Fibroblast of mammary gland (primary cell): ENCODE data around the gene LRRC27.

Experiments
- DNase-seq: peaks from one replicate; pipeline ENCODE4 v3.0.0-alpha.2; 2010; ENCODE audit warnings: low read depth
- H3K4me3 ChIP-seq: 2 replicates; pipeline ENCODE4 v1.5.1; 2011; ENCODE audit warnings: low read depth, mild to moderate bottlenecking, low read length, moderate library complexity; ENCODE audit not compliant: control insufficient read depth
- CTCF ChIP-seq: conservative IDR thresholded peaks from 2 replicates; pipeline ENCODE4 v1.5.1; 2011; ENCODE audit warnings: low read depth, low read length, inconsistent platforms; ENCODE audit not compliant: control insufficient read depth, insufficient read depth

Gene LRRC27

DNA sequence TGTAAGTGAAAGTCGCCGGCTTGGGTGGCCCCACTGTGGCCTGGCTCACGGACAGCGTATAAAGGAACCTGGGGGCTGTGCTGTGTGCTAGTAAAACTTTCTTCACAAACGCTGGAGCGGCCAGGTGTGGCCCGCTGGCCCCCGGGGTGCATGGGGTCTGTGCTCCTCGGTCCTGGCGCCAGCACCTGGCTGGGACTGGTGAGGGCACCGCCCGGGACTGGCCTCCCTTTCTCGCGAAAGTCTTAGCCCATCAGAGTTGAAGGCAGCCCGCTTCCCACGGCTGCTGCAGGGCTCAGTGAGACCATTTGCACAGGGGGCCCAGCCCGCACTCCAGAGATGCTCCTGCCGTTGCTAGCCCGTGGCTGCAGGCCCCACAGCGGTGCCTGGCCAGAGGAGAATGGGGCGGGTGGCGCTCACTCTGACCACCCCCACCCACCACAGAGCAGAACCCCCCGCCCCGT is 70.8 kb downstream of the LRRC27 start:
- H3K4me3 ChIP-seq: no peak overlapping the region
- no peak for TF ChIP-seq CTCF
- no peak for DNase-seq

DNA sequence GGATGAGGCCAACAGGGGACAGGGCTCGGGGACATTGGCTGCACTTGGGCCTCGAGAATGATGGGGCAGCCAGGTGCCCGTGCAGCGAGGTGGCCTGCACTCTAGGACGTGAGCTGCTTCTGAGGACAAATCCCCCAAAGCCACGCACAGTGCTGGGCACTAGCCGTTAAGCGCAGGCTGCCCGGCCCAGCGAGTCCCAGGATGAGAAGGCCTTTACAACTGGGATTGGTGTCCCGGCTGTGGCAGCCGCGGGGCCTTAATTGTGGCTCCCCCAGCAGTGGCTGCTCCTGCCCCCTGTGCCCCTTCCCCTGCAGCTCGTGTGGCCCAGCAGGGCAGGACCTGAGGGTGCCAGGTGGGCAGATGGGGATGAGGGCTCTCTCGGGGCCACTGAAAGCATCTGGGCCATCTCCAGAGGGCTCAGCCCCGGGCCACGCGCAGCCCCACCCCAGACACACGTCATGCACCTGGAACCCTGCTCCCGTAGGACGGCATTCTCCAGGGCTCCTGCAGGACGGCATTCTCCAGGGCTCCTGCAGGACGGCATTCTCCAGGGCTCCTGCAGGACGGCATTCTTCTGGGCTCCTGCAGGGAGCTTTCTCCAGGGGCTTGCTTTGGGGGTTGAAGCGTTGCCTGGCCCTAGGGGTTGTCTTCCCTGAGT is 71.6 kb downstream of the LRRC27 start:
- no peak for DNase-seq
- no peak for TF ChIP-seq CTCF
- H3K4me3 ChIP-seq: no peak overlapping the region

- TF ChIP-seq CTCF: no peak
- no peak for DNase-seq
- no peak overlapping the region for H3K4me3 ChIP-seq
These were observed 72.3 kb downstream of the LRRC27 start for GRCh38 chr10:132404169-132404880.

GRCh38 chr10:132404911-132405462 is 73.0 kb downstream of the LRRC27 start:
- TF ChIP-seq CTCF: no peak

GRCh38 chr10:132405463-132405991 is 73.5 kb downstream of the LRRC27 start:
- no peak for DNase-seq
- H3K4me3 ChIP-seq: no peak overlapping the region
- no peak for TF ChIP-seq CTCF

More at GRCh38 chr10:132404911-132405462, 73.0 kb downstream of the LRRC27 start:
- no peak for DNase-seq
- H3K4me3 ChIP-seq: no peak overlapping the region

DNA sequence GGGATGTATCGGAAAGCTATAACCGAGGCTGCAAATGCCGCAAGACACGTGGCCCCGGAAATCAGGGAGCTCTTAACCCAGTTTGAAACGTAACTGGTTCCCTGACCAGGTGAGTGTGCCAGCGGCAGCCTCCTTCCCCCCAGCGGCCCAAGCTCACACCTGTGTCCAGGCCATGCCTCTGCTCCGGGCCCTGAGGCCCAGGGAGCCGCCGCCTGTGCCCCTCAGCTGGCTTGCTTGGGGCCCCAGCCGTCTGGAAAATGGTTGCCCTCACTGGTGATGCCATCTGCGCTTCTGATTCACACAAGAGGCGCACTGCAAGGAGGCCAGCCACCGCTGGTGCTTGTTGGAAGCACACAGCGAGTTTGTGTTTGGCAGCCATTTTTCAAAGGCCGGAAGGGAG is 74.2 kb downstream of the LRRC27 start:
- no peak for DNase-seq
- no peak overlapping the region for H3K4me3 ChIP-seq
- no peak for TF ChIP-seq CTCF
